Fibroblast of gingiva (primary cell): ENCODE data around the gene CAMTA1.

Experiments
- DNase-seq: peaks from one replicate; pipeline ENCODE4 v3.0.0-alpha.2; 2011; ENCODE audit warnings: low read depth

Gene CAMTA1

DNA sequence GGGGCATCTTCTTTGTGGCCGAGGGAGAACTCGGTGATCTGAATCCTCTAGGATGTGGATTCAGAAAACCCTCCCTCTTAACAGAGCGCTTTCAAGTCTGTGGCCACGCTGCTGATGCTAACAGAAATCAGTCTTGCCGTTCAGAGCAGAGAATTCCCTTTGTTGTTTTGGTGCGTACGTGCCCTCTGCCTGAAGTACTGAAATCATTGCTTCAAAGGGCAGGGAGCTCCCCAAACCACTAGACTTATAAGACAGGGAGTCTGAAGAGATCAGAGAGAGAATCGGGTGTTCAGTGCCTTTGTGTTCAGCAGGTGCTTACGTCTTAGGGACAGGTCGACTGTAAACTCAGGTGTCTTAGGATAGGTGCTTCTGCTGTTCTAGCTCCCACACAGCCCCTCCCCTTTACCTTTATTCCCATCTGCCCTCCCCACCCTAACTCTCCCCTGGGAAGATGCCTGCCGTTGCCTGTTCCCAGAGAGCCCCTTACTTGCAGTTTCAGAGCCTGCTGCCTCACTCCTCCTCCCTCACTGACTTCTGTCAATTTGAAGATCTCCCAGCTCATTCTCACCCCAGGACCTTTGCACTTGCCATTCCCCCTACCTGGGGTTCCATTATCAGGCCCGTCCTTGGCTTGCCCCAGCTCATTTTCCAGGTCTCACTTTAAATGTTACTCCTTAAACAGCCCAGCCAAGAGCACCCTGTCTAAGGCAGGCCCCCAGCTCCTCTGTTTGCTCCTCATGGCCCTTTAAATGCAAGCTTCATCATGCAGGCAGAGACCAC, 143.0 kb downstream of the CAMTA1 start:
- DNase-seq = no peak

DNA sequence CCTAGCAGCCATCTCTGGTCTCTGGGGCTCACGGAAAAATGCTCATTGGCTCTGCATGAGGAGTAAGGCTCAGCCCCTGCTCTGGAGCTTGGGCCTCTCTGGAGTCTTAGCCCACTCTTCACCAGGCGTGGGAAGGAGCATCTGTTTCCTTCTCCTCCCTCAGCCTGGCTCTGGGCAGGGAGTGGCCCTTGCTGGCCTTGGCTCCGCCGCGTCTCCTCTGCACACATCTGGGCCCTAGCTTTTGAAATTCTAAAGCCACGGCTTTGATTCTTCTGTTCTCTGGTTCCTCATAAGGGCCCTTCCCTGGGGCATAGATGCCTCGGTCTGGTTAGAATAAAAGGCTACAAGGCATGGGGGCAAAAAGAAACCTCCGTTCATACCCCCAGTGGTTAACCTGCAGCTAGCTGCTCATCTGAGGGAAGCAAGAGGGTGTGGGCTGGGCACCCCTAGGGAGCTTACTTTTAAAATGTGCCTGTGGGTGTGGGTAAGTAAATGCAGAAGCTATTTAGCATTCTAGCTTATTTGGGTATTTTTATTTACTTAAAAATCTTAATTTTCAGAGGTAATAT, 145.6 kb downstream of the CAMTA1 start:
- no peak for DNase-seq

DNA sequence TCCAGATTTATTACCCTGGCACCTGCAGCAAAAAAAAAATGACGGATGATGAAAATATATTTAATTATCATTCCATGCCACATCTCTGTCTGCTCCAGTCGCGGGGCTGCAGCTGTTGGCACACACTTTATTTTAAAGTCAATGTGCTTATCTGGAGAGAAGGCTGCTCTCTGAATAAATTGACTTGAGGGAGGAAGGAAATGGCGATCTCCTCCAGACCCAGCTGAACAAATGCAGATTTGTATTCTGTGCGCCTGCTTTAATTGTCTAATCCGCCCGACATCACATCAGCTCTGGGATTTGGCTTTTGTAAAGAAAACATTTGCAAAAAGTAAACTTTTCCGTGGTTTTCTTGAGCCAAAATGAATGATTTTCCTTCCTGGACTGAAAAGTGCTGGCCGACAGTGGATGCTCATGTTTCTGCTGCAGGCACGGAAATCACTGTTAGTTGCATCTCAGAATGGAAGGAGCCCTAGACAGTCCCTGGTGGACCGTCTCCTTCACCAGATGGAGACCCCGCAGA, 150.2 kb downstream of the CAMTA1 start:
- DNase-seq = no peak

DNA sequence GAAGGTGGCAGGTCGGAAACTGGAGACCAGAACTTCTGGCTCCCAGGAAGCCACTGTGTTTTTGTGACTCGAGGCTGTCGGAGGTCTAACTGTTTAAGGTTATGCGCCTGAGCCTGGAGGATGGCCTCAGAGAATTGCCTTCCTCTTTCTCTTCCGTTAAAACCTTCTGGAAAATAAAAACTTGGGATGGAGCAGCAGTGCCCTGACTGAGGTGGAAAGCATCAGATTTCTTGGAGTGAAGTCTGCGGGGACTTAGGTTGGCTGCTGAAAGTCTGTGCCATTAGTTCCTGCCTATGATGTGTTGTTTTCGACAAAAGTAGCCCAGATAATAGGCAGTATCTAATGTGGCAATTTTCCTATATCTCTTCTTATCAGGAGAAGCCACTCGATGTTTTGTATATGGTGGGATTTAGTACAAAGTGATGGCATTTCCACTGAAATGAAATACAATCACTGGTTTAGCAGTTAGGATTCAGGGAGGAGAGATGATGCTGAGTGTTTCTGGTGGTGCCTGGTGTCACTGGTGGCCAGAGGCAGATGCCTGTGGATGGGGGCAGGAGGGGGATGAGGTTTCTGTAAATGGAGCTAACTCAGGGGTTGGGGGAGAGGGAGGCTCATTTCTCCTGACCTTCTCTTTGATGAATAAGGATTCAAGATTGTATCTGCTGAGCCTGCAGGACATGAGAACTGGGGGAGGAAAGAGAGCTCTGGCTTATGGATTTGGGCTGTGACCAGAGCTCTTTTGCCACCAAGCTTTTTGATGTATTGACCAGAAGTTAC, 150.8 kb downstream of the CAMTA1 start:
- no peak for DNase-seq

DNA sequence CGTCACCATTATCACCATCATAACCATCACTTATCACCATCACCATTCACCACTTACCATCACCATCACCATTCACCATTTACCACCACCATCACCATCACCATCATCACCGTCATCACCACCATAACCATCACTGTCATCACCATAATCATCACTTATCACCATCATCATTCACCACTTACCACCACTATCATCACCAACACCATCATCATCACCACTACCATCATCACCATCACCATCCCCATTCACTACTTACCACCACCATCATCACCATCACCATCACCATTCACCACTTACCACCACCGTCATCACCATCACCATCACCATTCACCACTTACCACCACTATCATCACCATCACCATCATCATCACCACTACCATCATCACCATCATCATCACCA, 151.8 kb downstream of the CAMTA1 start:
- DNase-seq = no peak

DNA sequence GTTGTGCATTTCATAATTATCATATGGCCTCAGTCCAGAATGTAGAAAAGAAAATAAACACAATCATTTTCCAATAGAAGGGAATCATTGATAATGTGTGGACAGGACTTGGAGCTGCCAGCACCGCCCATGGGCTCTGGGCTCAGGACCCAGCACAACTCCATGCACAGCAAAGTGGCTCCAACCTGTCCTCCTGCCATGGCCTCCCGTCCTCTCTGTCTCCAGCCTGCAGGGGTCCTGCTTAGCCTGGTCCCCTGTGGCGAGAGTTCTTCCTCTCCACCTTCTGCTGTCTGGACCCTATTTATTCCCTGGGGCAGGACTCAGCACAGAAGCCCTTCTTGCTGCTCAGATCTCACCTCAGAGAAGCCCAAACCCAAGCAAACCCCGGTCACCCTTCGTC, 154.1 kb downstream of the CAMTA1 start:
- DNase-seq = no peak

DNA sequence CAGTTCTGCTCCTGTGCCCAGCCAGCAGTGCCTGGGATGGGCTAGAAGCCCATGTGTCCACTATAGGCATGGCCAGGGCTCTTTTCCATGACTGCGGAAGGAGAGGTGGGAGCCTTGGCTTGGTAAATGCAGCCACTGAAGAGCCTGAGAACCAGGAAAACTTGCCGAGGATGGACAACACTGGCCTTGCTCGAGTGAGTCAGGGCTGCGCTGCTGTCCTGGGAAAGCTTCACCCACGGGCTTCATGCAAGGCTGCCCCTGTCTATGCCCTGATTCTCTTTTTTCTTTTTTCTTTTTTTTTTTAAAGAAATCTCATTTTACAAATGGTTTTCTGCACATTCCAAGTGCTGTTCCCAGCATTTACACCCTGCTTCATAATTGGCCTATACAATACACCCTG, 156.5 kb downstream of the CAMTA1 start:
- DNase-seq = no peak

DNA sequence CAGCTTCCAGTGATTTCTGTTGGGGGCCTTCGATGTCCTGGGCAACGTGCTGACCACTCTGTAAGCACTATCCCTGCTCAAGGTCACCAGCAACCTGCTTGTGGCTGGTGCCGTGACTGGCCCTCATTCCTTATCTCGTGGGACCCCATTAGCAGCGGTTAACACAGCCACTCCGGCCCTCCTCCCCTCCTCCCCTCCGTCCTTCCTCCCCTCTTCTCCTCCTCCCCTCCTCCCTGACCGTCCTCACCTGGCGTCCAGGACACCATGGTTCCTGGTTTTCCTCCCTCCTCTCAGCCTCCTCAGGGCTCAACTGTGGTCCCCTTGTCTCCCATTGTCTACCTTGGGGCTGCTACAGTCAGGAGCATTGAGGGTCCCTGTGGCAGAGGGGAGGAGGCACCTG, 157.7 kb downstream of the CAMTA1 start:
- no peak for DNase-seq

DNA sequence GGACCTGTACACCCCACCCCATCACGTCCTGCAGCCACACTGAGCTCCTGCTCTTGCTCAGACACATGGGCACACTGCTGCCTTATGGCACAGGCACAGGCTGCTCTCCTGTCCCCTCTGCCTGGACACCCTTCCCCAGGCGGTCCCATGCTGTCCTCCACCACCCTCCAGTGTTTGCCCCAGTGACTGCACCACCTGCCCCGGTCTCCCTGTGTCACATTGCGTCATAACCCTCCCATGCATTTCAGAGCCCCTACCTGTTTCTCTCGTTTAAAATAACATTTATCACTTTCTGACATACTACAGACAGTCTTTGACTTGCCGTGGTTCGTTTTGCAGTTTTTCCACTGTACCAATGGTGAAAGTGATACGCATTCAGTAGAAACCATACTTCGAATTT, 159.2 kb downstream of the CAMTA1 start:
- no peak for DNase-seq

DNA sequence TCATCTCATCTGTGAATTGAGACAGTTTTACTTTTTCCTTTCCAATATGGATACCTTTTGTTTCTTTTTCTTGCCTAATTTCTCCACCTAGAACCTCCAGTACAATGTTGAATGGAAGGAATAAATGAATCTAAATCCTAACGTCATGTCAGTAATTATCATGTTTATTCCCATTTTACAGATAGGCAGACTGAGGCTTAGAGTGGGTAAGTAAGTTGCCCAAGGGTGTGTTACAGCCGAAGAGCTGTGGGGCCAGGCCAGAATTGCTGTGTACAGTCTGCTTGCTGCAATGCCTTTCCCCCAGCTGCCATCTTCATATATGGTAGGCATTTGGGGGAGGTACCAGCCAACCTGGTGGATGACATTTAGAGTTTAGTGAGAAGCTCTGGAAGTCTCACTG, 162.7 kb downstream of the CAMTA1 start:
- DNase-seq = no peak

DNA sequence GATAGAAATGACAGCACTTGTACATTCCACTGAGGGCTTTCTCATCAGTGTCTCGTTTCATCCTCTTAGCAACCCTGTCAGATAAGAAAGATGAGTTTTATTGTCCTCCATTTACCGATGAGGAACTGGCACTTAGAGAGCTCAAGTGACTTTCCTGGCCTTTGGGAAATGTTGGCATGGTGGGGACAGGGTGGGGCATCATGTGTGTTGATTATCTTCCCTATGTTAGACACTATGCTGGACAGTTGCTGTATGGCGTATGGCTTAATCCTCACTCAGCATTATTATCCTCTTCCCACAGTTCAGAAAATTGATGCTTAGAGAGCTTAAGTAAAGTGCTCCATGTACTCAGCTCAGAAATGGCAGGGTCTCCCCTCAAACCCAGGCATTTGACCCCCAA, 163.2 kb downstream of the CAMTA1 start:
- DNase-seq = no peak

DNA sequence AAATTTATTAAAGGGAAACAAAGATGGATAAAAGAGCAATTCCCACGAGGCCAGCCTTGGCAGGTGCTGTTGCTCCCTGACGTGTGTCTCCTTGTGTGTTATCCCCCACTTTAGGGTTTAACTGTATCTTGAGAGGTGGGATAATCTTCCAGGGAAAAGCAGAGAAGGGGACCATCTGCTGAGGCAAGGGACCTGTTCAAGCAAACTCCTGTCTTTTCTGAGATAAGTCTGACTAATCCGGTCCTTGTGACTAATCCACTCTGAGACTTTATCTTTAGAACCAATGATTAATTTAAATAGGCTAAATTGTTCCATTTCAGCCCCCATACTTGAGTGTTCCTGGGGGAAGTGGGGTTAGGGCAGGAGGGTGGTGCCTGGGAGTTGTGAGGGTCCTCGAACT, 163.6 kb downstream of the CAMTA1 start:
- no peak for DNase-seq

DNA sequence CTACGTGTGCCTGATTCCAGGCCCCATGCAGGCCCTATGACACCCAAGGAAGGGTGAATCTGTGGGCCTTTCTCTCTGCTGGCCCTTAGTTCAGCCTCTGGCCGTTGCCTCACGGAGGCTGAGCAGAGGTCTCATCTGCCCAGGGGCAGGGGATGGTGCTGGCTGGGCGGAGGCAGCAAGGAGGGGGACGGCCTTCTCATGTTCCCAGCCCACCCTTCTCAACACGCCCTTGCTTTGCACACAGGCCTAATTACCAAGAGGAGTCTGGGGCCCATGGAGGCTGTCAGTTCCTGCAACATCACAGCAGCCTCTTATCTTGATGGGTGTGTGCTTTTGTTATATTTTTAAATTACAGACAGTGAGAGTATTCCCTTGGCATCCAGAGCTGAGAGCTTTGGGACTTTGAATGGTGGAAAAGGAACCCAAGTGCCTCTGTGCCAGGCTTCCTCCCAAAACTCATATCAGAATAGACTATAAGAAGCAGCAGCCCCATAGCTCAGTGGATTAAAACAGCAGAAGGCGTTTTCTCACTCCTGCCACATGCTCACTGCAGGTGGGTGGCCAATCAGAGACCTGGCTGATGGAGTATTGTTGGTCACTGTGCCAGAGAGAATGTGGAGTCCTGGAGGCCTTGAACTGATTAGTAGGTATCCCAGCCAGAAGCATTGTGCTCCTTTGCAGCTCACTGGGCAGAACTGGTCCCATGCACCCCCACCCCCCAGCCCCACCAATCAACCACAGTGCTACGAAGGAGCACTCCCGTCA, 164.9 kb downstream of the CAMTA1 start:
- no peak for DNase-seq

DNA sequence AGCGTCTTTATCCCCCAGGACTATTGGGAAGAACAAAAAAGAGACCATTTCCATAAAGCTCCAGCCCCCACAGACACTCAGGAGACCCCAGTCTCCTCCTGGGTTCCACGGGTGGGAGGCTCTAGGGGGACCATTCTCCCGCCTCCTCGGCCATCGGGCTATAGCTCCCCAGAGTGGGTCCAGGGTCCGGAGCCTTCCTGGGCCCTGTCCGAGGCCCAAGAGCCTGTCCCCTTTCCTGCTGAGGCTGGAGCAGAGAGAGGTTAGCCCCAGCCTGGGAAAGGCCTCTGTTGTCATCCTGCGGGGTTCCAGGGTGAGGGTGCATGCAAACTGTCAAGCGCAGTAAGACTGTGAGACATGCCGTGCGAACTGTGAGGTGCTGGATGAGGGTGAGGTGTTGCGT, 166.3 kb downstream of the CAMTA1 start:
- no peak for DNase-seq

DNA sequence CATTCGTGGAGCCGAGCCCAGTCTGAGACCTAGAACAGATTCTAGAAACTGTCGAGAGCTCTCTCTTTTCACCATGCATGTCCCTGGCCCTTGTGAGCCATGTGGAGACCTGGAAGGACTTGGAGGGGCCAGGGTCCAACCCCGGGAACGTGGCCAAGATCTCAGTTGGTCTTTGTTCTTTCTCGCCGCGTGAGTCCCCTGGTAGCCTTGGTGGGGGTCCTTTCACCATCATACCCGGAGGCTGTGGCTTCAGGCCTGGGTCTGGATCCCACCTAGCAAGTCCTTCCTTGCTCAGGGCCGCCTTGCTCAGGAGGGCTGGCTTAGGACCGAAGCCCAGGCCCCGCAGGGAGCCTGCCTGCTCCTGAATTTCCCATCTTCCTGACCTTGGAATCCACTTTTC, 168.0 kb downstream of the CAMTA1 start:
- no peak for DNase-seq

DNA sequence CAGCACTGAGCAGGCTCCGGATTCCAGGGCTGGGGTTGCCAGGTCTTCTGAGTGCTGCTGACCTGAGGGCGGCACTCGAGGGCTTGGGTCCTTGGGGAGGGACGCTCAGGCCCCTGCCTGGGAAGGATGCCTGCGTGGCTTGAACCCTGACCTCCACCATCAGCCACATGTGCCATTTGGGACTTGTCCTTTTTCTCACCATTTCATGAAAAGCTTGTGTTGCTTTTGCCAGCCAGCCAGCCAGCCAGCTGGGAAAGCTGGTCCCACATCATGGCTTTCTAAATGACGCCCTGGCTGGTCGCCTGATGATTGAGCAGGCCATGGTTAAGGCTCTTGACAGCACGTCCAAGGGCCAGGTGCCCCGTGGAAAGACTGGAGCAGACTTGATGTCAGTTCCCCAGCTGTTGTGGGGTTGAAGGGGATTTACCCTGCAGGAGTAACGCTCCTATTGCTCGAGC, 168.7 kb downstream of the CAMTA1 start:
- DNase-seq = no peak

DNA sequence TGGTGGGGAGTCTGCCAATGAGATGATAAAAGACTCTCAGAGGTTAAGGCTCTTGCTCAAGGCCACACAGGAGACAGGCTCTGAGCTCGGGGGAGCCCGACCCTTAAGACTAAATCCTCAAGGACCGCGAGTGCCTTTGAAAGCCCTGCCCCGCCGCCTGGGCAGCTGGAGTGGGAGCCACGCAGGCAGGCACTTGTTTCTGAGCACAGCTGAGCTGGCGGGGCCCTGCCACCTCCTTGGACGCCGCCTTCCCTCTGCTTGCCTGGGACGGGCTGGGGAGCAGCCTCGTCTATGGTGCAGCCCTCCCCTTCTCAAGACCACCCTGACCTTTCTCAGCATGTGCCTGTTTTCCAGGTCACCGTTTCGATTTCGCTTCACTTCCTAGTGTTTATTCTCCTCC, 169.3 kb downstream of the CAMTA1 start:
- no peak for DNase-seq

DNA sequence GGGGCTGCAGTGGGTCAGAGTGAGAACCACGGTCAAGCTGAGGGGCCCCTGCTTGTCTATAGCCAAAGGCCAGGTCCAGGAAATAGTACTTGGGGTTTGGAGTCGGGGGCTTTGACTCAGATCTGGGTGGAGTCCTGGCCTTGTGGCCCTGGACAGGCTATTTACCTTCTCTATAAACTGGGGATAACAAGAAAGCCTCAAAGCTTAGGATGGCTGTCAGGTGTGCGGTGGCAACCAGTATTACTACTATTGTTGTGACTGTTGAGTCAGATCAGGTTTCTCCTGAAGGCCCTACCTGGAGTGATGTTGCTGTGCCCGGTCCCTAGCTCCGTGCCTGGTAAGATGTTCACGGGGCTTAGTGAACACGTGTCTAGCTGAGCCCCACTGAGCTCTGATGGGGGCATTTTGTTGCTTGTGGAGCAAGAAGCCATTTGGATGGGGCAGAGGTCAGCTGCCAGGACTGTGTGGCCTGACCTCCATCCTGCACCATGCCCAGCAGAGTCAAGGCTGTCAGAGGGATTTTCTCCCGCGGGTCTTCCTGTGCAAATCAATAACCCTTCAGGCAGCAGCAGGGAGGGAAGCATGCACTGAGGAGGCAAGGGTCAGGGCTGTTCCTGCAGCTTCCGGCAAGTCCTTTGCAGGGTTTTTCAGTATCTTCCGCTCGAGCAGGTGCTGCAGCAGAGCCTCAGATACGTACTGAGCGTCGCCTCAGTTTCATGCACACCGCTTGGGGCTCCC, 170.3 kb downstream of the CAMTA1 start:
- DNase-seq = no peak

DNA sequence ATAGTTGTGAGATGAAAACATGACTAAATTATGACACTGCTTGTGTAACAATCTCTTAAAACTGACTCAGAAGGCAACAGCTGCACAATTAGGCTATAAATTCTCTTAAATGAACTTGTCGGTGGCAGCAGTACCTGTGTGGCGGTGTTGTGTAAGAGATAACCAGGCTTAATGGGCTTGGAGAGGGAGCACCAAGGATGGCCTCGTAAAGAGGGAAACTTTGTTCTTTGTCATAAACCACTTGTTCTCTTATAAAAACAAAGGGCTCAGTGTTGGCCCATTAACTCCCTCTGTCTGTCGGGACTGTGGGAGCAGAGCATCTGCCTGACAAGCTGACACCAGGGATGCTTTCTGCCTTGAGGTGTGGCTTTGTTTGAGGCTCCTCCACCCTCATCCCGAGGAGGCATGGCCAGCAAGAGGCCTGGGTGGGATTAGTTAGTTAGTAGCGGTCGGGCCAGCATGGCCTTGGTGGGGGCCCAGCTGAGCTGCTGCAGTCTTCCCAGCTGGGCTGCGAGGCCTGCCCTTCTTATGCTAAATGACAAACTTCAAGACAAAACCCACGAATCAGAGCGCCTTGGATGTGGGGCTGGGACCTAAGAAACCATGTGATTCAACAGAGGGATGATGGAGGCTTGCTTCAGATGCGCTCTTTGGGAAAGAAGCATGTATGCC, 171.4 kb downstream of the CAMTA1 start:
- no peak for DNase-seq

DNA sequence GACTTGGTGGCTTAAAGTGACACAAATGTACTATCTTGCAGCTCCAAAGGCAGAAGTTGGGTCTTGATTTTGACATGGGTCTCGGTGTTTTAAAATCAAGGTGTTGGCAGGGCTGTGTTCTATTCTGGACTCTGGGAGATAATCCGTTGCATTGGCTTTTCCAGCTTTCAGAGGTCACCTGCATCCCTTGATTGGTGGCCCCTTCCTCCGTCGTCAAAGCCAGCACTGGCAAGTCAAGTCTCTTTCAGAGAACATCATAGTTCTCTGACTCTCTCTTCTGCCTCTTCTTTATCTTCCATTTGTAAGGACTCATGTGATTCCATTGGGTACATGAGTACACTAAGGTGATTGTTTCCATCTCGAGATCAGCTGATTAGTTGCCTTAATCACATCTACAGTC, 172.1 kb downstream of the CAMTA1 start:
- DNase-seq = no peak
